Esophagus muscularis mucosa (tissue), 4 donors: ENCODE measurements around the gene CUX1. TPM values are rescaled to one million over a fixed set of nuclear protein-coding genes. Genes with fewer than 3 reads are reported as not detected.

ENCODE experiments used
- DNase-seq: peaks from one replicate; pipeline ENCODE4 v3.0.0-alpha.2; 2017; ENCODE audit errors: extremely low spot score
- H3K27ac ChIP-seq, 4 donors: fragments of 200-600 bp; sonication (generic); replicated peaks in 1 of 4; 1 replicate in 3 of 4; 2 replicates in 1 of 4; pipeline ENCODE4 v1.5.1; 2016 to 2019; ENCODE audit warnings: mild to moderate bottlenecking in 1 of 4
- H3K27me3 ChIP-seq, 4 donors: fragments of 200-600 bp; sonication (generic); one replicate each; pipeline versions ENCODE4 v1.5.1 to v1.6.0; 2016 to 2019
- H3K36me3 ChIP-seq, 4 donors: fragments of 200-600 bp; sonication (generic); one replicate each; pipeline ENCODE4 v1.5.1; 2016 to 2019
- H3K4me1 ChIP-seq, 4 donors: fragments of 200-600 bp; sonication (generic); one replicate each; pipeline ENCODE4 v1.5.1; 2016 to 2019
- H3K4me3 ChIP-seq, 4 donors: fragments of 200-600 bp; sonication (generic); 1 replicate in 2 of 4; 2 replicates in 2 of 4; pipeline ENCODE4 v1.5.1; 2016 to 2019; ENCODE audit warnings: mild to moderate bottlenecking in 4 of 4, moderate library complexity in 1 of 4
- H3K9me3 ChIP-seq, 4 donors: fragments of 200-600 bp; sonication (generic); 1 replicate in 3 of 4; 2 replicates in 1 of 4; pipeline ENCODE4 v1.5.1; 2016 to 2019
- EP300 ChIP-seq: sonication (generic); formaldehyde crosslinking; IDR thresholded peaks from one replicate; pipeline ENCODE4 v1.6.1; 2017; ENCODE audit warnings: antibody characterized with exemption
- POLR2A ChIP-seq: fragments of 450-650 bp; IDR thresholded peaks from one replicate; pipeline ENCODE4 v1.6.1; 2017; ENCODE audit warnings: antibody characterized with exemption, moderate library complexity, mild to moderate bottlenecking, low read depth
- POLR2AphosphoS5 ChIP-seq, 2 donors: sonication (generic); formaldehyde crosslinking; IDR thresholded peaks; one replicate each; pipeline ENCODE4 v1.6.1; 2017; ENCODE audit warnings: antibody characterized with exemption in 2 of 2
- WGBS: methylation state at CpG from one replicate; pipeline ENCODE4 v1.1.5; 2018; 5-methylcytosine and 5-hydroxymethylcytosine counted together
- intact Hi-C: fragments of 100-400 bp; cut with DNase I; formaldehyde crosslinking; loops from one replicate; pipeline ENCODE4 v1.15.1; 2023
- total RNA-seq, 4 donors: library from RNA; depleted of rRNA; stranded (reverse); fragments of >200 nt; gene quantifications; one replicate each; pipeline versions ENCODE4 v1.1.0 to v1.2.1, GENCODE V29; 2016
- TF ChIP-seq, protein P1 (sequence below), 3 experiments: fragments of 200-600 bp in 2 of 3; fragments of 450-650 bp in 1 of 3; sonication (generic) in 2 of 3; IDR thresholded peaks; one replicate each; pipeline ENCODE4 v1.5.1; 2017 to 2019; ENCODE audit warnings: antibody characterized with exemption in 3 of 3, mild to moderate bottlenecking in 2 of 3, moderate library complexity in 1 of 3

CUX1 gene
- total RNA-seq, 4 donors from 2014 or later, result 61.5 to 136 (median 92.3) TPM

DNA sequence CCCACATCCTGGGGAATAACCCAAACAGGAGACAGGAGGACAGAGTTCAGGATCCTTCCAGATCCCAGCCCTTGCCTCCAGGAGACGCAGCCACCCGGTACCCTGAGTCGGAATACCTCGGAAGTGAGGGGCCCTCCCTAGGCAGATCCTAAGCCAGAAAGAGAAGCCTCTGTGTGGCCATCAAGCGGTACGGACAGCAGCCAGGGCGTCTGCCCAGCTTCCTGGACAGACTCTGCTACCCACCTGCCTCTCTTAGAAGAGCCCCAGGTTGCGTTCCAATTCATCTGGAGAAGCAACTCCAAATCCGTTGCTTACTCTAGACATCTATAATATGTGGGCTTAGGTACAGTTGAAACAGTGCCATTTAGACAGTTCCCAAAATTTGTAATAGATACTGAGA, 249.1 kb downstream of the CUX1 start:
- no peak for TF ChIP-seq EP300
- TF ChIP-seq, protein P1, sequence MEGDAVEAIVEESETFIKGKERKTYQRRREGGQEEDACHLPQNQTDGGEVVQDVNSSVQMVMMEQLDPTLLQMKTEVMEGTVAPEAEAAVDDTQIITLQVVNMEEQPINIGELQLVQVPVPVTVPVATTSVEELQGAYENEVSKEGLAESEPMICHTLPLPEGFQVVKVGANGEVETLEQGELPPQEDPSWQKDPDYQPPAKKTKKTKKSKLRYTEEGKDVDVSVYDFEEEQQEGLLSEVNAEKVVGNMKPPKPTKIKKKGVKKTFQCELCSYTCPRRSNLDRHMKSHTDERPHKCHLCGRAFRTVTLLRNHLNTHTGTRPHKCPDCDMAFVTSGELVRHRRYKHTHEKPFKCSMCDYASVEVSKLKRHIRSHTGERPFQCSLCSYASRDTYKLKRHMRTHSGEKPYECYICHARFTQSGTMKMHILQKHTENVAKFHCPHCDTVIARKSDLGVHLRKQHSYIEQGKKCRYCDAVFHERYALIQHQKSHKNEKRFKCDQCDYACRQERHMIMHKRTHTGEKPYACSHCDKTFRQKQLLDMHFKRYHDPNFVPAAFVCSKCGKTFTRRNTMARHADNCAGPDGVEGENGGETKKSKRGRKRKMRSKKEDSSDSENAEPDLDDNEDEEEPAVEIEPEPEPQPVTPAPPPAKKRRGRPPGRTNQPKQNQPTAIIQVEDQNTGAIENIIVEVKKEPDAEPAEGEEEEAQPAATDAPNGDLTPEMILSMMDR (IDR thresholded peaks at IDR 0.05), result no peak
- TF ChIP-seq POLR2AphosphoS5 (IDR thresholded peaks at IDR 0.05), result no peak
- TF ChIP-seq POLR2A, result no peak
- no peak for DNase-seq
- H3K4me1 ChIP-seq, result peaks cover 11 to 18% (median 16%) of the 10 kb centered on the region in 4 donors
- WGBS, result 96% methylated on average over 8 of the region's 9 CpGs
- intact Hi-C loops, result no loop called here
- no peaks in the 10 kb centered on the region for H3K9me3 ChIP-seq
- no peak overlapping the region for H3K27ac ChIP-seq
- no peak overlapping the region for H3K4me3 ChIP-seq
- H3K27me3 ChIP-seq, result no peaks in the 10 kb centered on the region
- peaks cover 4 to 18% (median 15%) of the 10 kb centered on the region in 4 donors for H3K36me3 ChIP-seq

DNA sequence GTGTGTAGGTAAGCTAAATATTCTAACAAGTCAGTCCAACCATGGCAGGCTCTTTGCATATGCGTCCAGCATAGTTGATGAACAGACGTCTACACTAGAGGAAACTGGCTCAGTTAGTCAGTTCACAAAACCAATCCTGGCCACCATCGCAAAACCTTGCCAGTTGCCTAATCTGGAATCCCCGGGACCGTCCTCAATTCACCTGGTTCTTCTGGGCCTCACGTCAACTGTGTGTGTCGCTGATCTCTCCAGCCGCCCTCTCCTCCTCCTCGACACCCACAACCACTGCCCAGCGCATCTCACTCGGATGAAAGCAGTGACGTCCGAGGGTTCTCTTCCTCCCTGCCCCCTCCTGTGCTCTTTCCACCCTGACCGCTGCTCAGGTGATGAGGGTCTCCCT, 251.4 kb downstream of the CUX1 start:
- H3K4me3 ChIP-seq, result no peak overlapping the region
- TF ChIP-seq POLR2A (no peak), EP300 (no peak), POLR2AphosphoS5 (IDR thresholded peaks at IDR 0.05) (no peak)
- TF ChIP-seq, protein P1 (IDR thresholded peaks at IDR 0.05), result no peak
- no peaks in the 10 kb centered on the region for H3K9me3 ChIP-seq
- intact Hi-C loops, result no loop called here
- WGBS, result 92% methylated on average over 12 of the region's 14 CpGs
- H3K27me3 ChIP-seq, result no peaks in the 10 kb centered on the region
- H3K36me3 ChIP-seq, result peaks cover 4 to 26% (median 26%) of the 10 kb centered on the region in 4 donors
- no peak overlapping the region for H3K27ac ChIP-seq
- peaks cover 6 to 17% (median 11%) of the 10 kb centered on the region in 4 donors for H3K4me1 ChIP-seq
- DNase-seq, result no peak

DNA sequence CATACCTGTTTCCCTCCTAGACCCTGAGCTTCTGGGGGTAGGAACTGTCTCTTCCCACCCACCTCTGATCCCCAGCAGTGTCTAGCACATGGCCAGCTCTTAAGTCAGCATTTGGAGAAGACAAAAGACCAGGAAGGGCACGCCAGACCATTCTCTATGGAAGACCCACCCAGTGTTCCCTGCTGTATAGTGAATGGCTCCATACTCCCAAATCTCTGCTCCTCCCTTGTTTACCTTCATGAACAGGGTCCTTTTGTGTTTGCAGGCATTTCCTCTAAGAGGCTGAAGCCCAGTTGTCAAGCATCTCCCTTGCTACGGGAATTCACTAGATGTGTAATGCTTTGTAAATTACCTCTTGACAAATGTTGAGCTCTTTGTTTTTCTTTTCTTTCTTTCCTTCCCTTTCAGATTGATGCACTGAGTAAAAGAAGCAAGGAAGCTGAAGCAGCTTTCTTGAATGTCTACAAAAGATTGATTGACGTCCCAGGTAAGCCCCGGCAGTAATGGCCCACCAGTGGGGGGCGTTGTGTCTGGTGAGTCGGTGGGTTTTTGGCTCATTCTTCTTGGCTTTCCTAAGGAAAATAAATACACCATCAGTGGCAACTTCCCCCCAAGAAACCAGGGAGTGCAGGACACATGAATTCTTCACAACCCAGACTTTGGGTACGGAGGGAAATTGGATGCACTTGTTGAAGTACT, 252.7 kb downstream of the CUX1 start:
- TF ChIP-seq, protein P1 (IDR thresholded peaks at IDR 0.05), result no peak
- WGBS, result 90% methylated on average over 7 of the region's 7 CpGs
- no peak for DNase-seq
- Histone ChIP-seq H3K4me1 (peaks cover 0 to 4% (median under 1%) of the 10 kb centered on the region in 4 donors), H3K4me3 (no peak overlapping the region), H3K27ac (no peak overlapping the region), H3K27me3 (no peaks in the 10 kb centered on the region), H3K9me3 (no peaks in the 10 kb centered on the region), H3K36me3 (peaks cover 4 to 37% (median 26%) of the 10 kb centered on the region in 4 donors)
- intact Hi-C loops, result no loop called here

DNA sequence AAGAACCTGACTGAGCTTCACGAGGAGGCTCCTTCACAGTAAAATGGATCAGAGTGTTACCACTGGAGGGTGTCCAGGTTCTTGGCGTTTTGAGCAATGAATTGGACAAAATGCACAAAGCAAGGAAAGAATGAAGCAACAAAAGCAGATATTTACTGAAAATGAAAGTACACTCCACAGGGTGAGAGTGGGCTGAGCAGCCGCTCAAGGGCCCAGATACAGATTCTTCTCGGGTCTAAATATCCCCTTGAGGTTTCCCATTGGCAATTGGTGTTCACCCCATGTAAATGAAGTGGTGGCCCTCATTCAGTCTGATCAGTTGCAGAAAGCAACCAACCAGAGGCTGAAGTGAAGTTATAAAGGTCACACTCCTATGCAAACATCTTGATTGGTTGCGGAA, 254.6 kb downstream of the CUX1 start:
- Histone ChIP-seq H3K36me3 (peaks cover 4 to 46% (median 29%) of the 10 kb centered on the region in 4 donors), H3K27me3 (no peaks in the 10 kb centered on the region), H3K9me3 (no peaks in the 10 kb centered on the region), H3K4me3 (no peak overlapping the region), H3K4me1 (peaks cover 0 to 4% (median 0%) of the 10 kb centered on the region in 4 donors), H3K27ac (no peak overlapping the region)
- no peak for DNase-seq
- TF ChIP-seq POLR2A (no peak), EP300 (no peak), POLR2AphosphoS5 (IDR thresholded peaks at IDR 0.05) (no peak)
- TF ChIP-seq, protein P1 (IDR thresholded peaks at IDR 0.05), result no peak
- 96% methylated on average over 5 of the region's 5 CpGs for WGBS
- intact Hi-C loops, result no loop called here
